ENCODE results near the gene HMMR. TPM values are rescaled to one million over a fixed set of nuclear protein-coding genes. Genes with fewer than 3 reads are reported as not detected.
A peak's percentile ranks its signal among the peaks of the same experiment; 100 is the strongest.

The HMMR gene
- total RNA-seq, 1 donor from 2014 or later = 25.9 TPM

DNA sequence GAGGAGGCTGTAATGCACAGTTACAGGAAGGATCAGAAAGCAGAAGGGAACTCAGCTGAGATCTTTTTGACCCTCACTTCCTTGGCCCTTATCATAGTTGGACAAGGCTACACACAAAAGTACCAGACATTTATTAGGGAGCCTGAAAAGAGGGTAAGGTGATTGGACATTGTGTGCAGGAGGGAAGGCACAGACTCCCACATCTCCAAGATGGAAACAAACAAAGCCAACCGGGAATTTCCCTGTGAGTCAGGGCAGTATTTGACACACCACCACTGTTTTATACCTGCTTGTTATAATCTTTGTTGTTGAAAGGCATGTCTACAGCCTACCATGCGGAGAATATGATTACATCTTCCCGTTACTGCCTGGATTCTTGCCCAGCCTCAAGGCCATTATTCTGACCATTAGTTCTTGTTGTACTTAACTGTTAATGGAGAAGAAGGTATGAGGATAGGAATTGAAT, 26.0 kb upstream of the HMMR start:
- TF ChIP-seq, protein P1, sequence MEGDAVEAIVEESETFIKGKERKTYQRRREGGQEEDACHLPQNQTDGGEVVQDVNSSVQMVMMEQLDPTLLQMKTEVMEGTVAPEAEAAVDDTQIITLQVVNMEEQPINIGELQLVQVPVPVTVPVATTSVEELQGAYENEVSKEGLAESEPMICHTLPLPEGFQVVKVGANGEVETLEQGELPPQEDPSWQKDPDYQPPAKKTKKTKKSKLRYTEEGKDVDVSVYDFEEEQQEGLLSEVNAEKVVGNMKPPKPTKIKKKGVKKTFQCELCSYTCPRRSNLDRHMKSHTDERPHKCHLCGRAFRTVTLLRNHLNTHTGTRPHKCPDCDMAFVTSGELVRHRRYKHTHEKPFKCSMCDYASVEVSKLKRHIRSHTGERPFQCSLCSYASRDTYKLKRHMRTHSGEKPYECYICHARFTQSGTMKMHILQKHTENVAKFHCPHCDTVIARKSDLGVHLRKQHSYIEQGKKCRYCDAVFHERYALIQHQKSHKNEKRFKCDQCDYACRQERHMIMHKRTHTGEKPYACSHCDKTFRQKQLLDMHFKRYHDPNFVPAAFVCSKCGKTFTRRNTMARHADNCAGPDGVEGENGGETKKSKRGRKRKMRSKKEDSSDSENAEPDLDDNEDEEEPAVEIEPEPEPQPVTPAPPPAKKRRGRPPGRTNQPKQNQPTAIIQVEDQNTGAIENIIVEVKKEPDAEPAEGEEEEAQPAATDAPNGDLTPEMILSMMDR (conservative IDR thresholded peaks at IDR 0.05) = no peak
- H3K4me1 Mint-ChIP-seq (ENCODE audit: unreplicated experiment) = peaks cover 26% of the 10 kb centered on the region
- H3K27me3 Mint-ChIP-seq = no peaks in the 10 kb centered on the region
- peaks cover 9% of the 10 kb centered on the region for H3K36me3 Mint-ChIP-seq
- DNase-seq (ENCODE audit: extremely low spot score, unreplicated experiment) = no peak
- no peak overlapping the region for H3K4me3 Mint-ChIP-seq
- peak overlapping the region; percentile 51 for H3K27ac Mint-ChIP-seq
- H3K9me3 Mint-ChIP-seq = no peaks in the 10 kb centered on the region

DNA sequence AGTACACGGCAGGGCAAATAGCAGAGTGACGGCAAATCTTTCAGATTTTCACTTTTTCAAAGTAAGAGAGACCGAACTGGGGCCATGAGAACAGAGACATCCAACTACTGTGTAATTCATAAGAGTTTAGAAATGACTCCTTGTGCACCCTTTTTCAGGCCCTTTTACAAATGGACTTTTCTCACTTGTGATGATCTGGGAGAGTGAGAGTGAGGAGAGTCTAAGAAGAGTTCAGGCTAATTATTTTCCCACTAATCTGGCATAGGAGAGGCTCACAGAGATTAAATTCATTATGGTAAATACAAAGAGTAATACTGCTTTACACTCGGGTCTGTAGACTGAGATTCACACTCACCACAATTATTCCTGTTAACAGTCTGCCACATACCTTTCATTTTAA, 23.9 kb upstream of the HMMR start:
- H3K36me3 Mint-ChIP-seq = peaks cover 22% of the 10 kb centered on the region
- TF ChIP-seq, protein P1 (conservative IDR thresholded peaks at IDR 0.05) = no peak
- H3K27ac Mint-ChIP-seq = peak overlapping the region; percentile 85
- peaks cover 41% of the 10 kb centered on the region for H3K4me1 Mint-ChIP-seq (ENCODE audit: unreplicated experiment)
- no peak for DNase-seq (ENCODE audit: extremely low spot score, unreplicated experiment)
- H3K9me3 Mint-ChIP-seq = no peaks in the 10 kb centered on the region
- peak overlapping the region; percentile 97 for H3K4me3 Mint-ChIP-seq
- no peaks in the 10 kb centered on the region for H3K27me3 Mint-ChIP-seq

GRCh38 chr5:163437011-163437308, 23.5 kb upstream of the HMMR start:
- TF ChIP-seq, protein P1 (conservative IDR thresholded peaks at IDR 0.05) = no peak
- Mint-ChIP-seq H3K36me3 (peaks cover 23% of the 10 kb centered on the region), H3K27ac (peak overlapping the region; percentile 85), H3K27me3 (no peaks in the 10 kb centered on the region), H3K9me3 (no peaks in the 10 kb centered on the region), H3K4me3 (peak overlapping the region; percentile 97), H3K4me1 (ENCODE audit: unreplicated experiment) (peaks cover 41% of the 10 kb centered on the region)
- DNase-seq (ENCODE audit: extremely low spot score, unreplicated experiment) = no peak

DNA sequence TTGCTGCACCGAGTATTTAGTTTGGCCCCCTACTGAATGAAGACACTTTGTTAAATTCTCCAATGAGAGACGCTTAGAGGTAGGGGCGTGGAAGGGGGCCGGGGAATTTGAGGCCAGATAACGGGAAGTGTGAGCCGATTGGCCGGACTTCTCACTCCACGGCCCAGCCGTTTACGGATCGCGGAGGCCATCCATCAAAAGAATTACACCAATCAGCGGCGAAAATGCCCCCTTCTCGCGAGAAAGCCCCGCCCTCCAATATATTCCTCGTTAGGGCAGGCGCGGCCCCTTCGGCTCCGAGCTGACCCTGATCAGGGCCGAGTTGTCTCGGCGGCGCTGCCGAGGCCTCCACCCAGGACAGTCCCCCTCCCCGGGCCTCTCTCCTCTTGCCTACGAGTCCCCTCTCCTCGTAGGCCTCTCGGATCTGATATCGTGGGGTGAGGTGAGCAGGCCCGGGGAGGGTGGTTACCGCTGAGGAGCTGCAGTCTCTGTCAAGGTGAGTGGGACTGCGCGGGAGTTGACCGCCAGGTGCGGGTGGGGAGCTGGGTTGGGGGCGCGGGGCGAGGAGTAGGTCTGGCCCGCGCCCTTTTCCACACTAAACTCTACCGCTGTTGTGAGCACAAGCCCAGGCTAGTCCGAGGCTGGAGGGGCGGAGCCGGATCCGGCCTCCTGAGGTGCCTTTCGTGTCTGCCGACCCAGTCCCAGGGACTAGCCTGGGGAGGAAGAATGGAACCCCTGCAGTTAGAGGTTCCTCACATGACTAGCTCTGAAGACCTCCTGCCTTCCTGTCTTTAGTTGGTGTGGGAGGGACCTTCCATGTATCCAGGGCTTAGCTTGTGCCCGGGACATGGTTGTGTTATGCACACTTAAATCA, 22.9 kb upstream of the HMMR start, which contains the start of gene CCNG1:
CCNG1 (plus strand) TSS at position 287 of the 874 bp plus-strand sequence. CDS start 1,662 bp downstream, outside the sequence.
- Mint-ChIP-seq H3K4me3 (peak within 1 kb of the TSS; percentile 97), H3K27me3 (no peaks in the 10 kb centered on the region), H3K36me3 (peaks cover 29% of the 10 kb centered on the region), H3K9me3 (no peaks in the 10 kb centered on the region), H3K27ac (peak within 1 kb of the TSS; percentile 85), H3K4me1 (ENCODE audit: unreplicated experiment) (peaks cover 41% of the 10 kb centered on the region)
- peak; percentile 94 for DNase-seq (ENCODE audit: extremely low spot score, unreplicated experiment)
- TF ChIP-seq, protein P1 (conservative IDR thresholded peaks at IDR 0.05) = peak; percentile 34

- Mint-ChIP-seq H3K4me1 (ENCODE audit: unreplicated experiment) (peaks cover 41% of the 10 kb centered on the region), H3K9me3 (no peaks in the 10 kb centered on the region), H3K36me3 (peaks cover 31% of the 10 kb centered on the region), H3K27me3 (no peaks in the 10 kb centered on the region), H3K4me3 (peak overlapping the region; percentile 97), H3K27ac (peak overlapping the region; percentile 85)
- TF ChIP-seq, protein P1 (conservative IDR thresholded peaks at IDR 0.05) = no peak
- no peak for DNase-seq (ENCODE audit: extremely low spot score, unreplicated experiment)
Observed at GRCh38 chr5:163439092-163439425, 21.4 kb upstream of the HMMR start.
